ENCODE measurements around the gene TMEM273.

Gene TMEM273

GRCh38 chr10:49165821-49166483 is 22.2 kb downstream of the TMEM273 start:
- DNase-seq (ENCODE audit: extremely low read depth in 1 of 2, low read depth in 1 of 2) = no peak

- no peak for DNase-seq (ENCODE audit: extremely low read depth in 1 of 2, low read depth in 1 of 2)
Measured at GRCh38 chr10:49165259-49165658, 22.9 kb downstream of the TMEM273 start.

GRCh38 chr10:49164559-49165188 is 23.5 kb downstream of the TMEM273 start:
- no peak for DNase-seq (ENCODE audit: extremely low read depth in 1 of 2, low read depth in 1 of 2)

- no peak for DNase-seq (ENCODE audit: extremely low read depth in 1 of 2, low read depth in 1 of 2)
Measured at GRCh38 chr10:49163741-49164140, 24.4 kb downstream of the TMEM273 start.

- no peak for DNase-seq (ENCODE audit: extremely low read depth in 1 of 2, low read depth in 1 of 2)
Measured at GRCh38 chr10:49162761-49163310, 25.4 kb downstream of the TMEM273 start.

GRCh38 chr10:49162063-49162462 is 26.1 kb downstream of the TMEM273 start:
- DNase-seq (ENCODE audit: extremely low read depth in 1 of 2, low read depth in 1 of 2) = no peak

GRCh38 chr10:49161411-49161997 is 26.7 kb downstream of the TMEM273 start:
- no peak for DNase-seq (ENCODE audit: extremely low read depth in 1 of 2, low read depth in 1 of 2)

- DNase-seq (ENCODE audit: extremely low read depth in 1 of 2, low read depth in 1 of 2) = no peak
Measured at GRCh38 chr10:49160814-49161213, 27.4 kb downstream of the TMEM273 start.

- DNase-seq (ENCODE audit: extremely low read depth in 1 of 2, low read depth in 1 of 2) = no peak
Measured at GRCh38 chr10:49160110-49160509, 28.1 kb downstream of the TMEM273 start.

GRCh38 chr10:49158915-49159314 is 29.3 kb downstream of the TMEM273 start:
- DNase-seq (ENCODE audit: extremely low read depth in 1 of 2, low read depth in 1 of 2) = no peak

- no peak for DNase-seq (ENCODE audit: extremely low read depth in 1 of 2, low read depth in 1 of 2)
Measured at GRCh38 chr10:49158404-49158803, 29.8 kb downstream of the TMEM273 start.

GRCh38 chr10:49157229-49157628 is 31.0 kb downstream of the TMEM273 start:
- no peak for DNase-seq (ENCODE audit: extremely low read depth in 1 of 2, low read depth in 1 of 2)

- DNase-seq (ENCODE audit: extremely low read depth in 1 of 2, low read depth in 1 of 2) = no peak
Measured at GRCh38 chr10:49154641-49155040, 33.5 kb downstream of the TMEM273 start.

- DNase-seq (ENCODE audit: extremely low read depth in 1 of 2, low read depth in 1 of 2) = no peak
Measured at GRCh38 chr10:49153971-49154370, 34.2 kb downstream of the TMEM273 start.

- DNase-seq (ENCODE audit: extremely low read depth in 1 of 2, low read depth in 1 of 2) = no peak
Measured at GRCh38 chr10:49153115-49153514, 35.1 kb downstream of the TMEM273 start.

GRCh38 chr10:49152663-49153062 is 35.5 kb downstream of the TMEM273 start:
- no peak for DNase-seq (ENCODE audit: extremely low read depth in 1 of 2, low read depth in 1 of 2)

GRCh38 chr10:49152037-49152436 is 36.2 kb downstream of the TMEM273 start:
- no peak for DNase-seq (ENCODE audit: extremely low read depth in 1 of 2, low read depth in 1 of 2)

GRCh38 chr10:49151481-49151880 is 36.7 kb downstream of the TMEM273 start:
- DNase-seq (ENCODE audit: extremely low read depth in 1 of 2, low read depth in 1 of 2) = no peak

- no peak for DNase-seq (ENCODE audit: extremely low read depth in 1 of 2, low read depth in 1 of 2)
Measured at GRCh38 chr10:49151025-49151445, 37.2 kb downstream of the TMEM273 start.

- DNase-seq (ENCODE audit: extremely low read depth in 1 of 2, low read depth in 1 of 2) = no peak
Measured at GRCh38 chr10:49150426-49150825, 37.8 kb downstream of the TMEM273 start.

- no peak for DNase-seq (ENCODE audit: extremely low read depth in 1 of 2, low read depth in 1 of 2)
Measured at GRCh38 chr10:49149881-49150280, 38.3 kb downstream of the TMEM273 start.
